HG03342 (cell line): ENCODE data around the gene MIOX.
"Not testable (repeated sequence)": the region's sequence is repeated elsewhere in the genome, so short reads cannot be mapped to it uniquely, and the experiment has no call there.

Source experiments
- ATAC-seq: cut with Tn5 transposase; IDR thresholded peaks from one replicate; pipeline ENCODE4 v1.9.1; 2021; ENCODE audit warnings: mild to moderate bottlenecking, moderate library complexity; ENCODE audit not compliant: unreplicated experiment

MIOX gene

GRCh38 chr22:50516068-50516467 lies 29.4 kb downstream of the MIOX start:
- no peak for ATAC-seq

- ATAC-seq, result no peak
Measured at GRCh38 chr22:50516891-50517290, 30.2 kb downstream of the MIOX start.

GRCh38 chr22:50517495-50518260 lies 31.0 kb downstream of the MIOX start:
- no peak for ATAC-seq

GRCh38 chr22:50518606-50519005 lies 31.9 kb downstream of the MIOX start:
- no peak for ATAC-seq

GRCh38 chr22:50519151-50519550 lies 32.5 kb downstream of the MIOX start:
- ATAC-seq, result no peak

GRCh38 chr22:50520184-50520583 lies 33.5 kb downstream of the MIOX start:
- ATAC-seq, result not testable (repeated sequence)

GRCh38 chr22:50520826-50521453 lies 34.3 kb downstream of the MIOX start:
- ATAC-seq, result no peak

- no peak for ATAC-seq
Measured at GRCh38 chr22:50521710-50522109, 35.1 kb downstream of the MIOX start.

GRCh38 chr22:50522208-50522805 lies 35.6 kb downstream of the MIOX start:
- ATAC-seq, result no peak

GRCh38 chr22:50522806-50523438 lies 36.3 kb downstream of the MIOX start:
- no peak for ATAC-seq

- ATAC-seq, result no peak
Measured at GRCh38 chr22:50523458-50523805, 36.8 kb downstream of the MIOX start.

GRCh38 chr22:50523806-50524675 lies 37.4 kb downstream of the MIOX start:
- ATAC-seq, result no peak

GRCh38 chr22:50524676-50525103 lies 38.0 kb downstream of the MIOX start:
- ATAC-seq, result no peak

- peak; percentile 42 for ATAC-seq
Measured at GRCh38 chr22:50525104-50525857, 38.6 kb downstream of the MIOX start, which contains the start of gene SCO2. TSS of gene SCO2 (minus strand) at chr22:50525598. CDS start at chr22:50524411, 1,187 bp downstream.

GRCh38 chr22:50525858-50526107 lies 39.1 kb downstream of the MIOX start:
- no peak for ATAC-seq

- peak; percentile 14 for ATAC-seq
Measured at GRCh38 chr22:50526108-50526833, 39.6 kb downstream of the MIOX start.

GRCh38 chr22:50526834-50527801 lies 40.5 kb downstream of the MIOX start:
- ATAC-seq, result no peak

GRCh38 chr22:50527921-50528681 lies 41.4 kb downstream of the MIOX start:
- ATAC-seq, result no peak
